OCI-LY7 (cell line): ENCODE data around the gene ADAMTS13. TPM values are rescaled to one million over a fixed set of nuclear protein-coding genes. Genes with fewer than 3 reads are reported as not detected.

Experiments used
- BruUV-seq: library from RNA; stranded (reverse); fragments of 400-500 nt; replicated peaks from 2 replicates; lab custom pipeline; 2021; lab: Mats Ljungman, UMichigan
- CTCF ChIA-PET: fragments of 300-600 bp; sonication (Branson Sonifier 250); formaldehyde crosslinking; loops from one replicate; lab custom pipeline; 2022; ENCODE audit warnings: antibody characterized with exemption; ENCODE audit not compliant: unreplicated experiment; lab: Charles Lee
- POLR2A ChIA-PET: fragments of 300-600 bp; sonication (Branson Sonifier 250); formaldehyde crosslinking; loops from one replicate; lab custom pipeline; 2022; ENCODE audit warnings: antibody characterized with exemption; lab: Charles Lee
- DNase-seq: peaks from one replicate; pipeline ENCODE4 v3.0.0-alpha.2; 2015; ENCODE audit warnings: low spot score
- H2AFZ ChIP-seq: fragments of 200-600 bp; sonication (generic), shearing (Covaris generic); 2 replicates; pipeline ENCODE4 v1.6.1; 2014; ENCODE audit warnings: mild to moderate bottlenecking, antibody characterized with exemption, low read length, moderate library complexity
- H3K27ac ChIP-seq: fragments of 200-600 bp; sonication (generic); 2 replicates; pipeline ENCODE4 v1.5.1; 2014; ENCODE audit warnings: mixed run types, low read depth, mild to moderate bottlenecking, moderate library complexity, low read length, inconsistent platforms; ENCODE audit not compliant: poor library complexity, severe bottlenecking
- H3K36me3 ChIP-seq: fragments of 200-600 bp; sonication (generic); 2 replicates; pipeline ENCODE4 v1.6.1; 2014; ENCODE audit warnings: mild to moderate bottlenecking, antibody characterized with exemption, low read length, moderate library complexity, mixed read lengths; ENCODE audit not compliant: insufficient read depth
- H3K4me1 ChIP-seq: fragments of 200-600 bp; sonication (generic); 2 replicates; pipeline ENCODE4 v1.5.1; 2014; ENCODE audit warnings: mild to moderate bottlenecking, low read length; ENCODE audit not compliant: insufficient read depth, poor library complexity, severe bottlenecking
- H3K4me2 ChIP-seq: fragments of 200-600 bp; sonication (generic); 2 replicates; pipeline ENCODE4 v1.6.1; 2014; ENCODE audit warnings: mild to moderate bottlenecking, low read length
- H3K4me3 ChIP-seq: fragments of 200-600 bp; sonication (generic); 2 replicates; pipeline ENCODE4 v1.5.1; 2014; ENCODE audit warnings: mild to moderate bottlenecking, low read depth, low read length; ENCODE audit not compliant: poor library complexity, severe bottlenecking
- H3K79me2 ChIP-seq: fragments of 200-600 bp; sonication (generic); 2 replicates; pipeline ENCODE4 v1.6.1; 2016; ENCODE audit warnings: low read depth, mild to moderate bottlenecking, low read length, moderate library complexity, mixed read lengths; ENCODE audit not compliant: insufficient read depth
- H3K9me2 ChIP-seq: fragments of 200-600 bp; sonication (generic); 2 replicates; pipeline ENCODE4 v1.6.1; 2016; ENCODE audit warnings: mild to moderate bottlenecking, low read length, mixed read lengths; ENCODE audit not compliant: insufficient read depth
- H3K9me3 ChIP-seq: fragments of 200-600 bp; sonication (generic); 2 replicates; pipeline ENCODE4 v1.6.1; 2014; ENCODE audit warnings: mild to moderate bottlenecking, mixed run types, low read length, mixed read lengths
- H4K20me1 ChIP-seq: fragments of 200-600 bp; sonication (generic); 2 replicates; pipeline ENCODE4 v1.6.1; 2014; ENCODE audit warnings: mild to moderate bottlenecking, antibody characterized with exemption, low read length, moderate library complexity, mixed read lengths; ENCODE audit not compliant: insufficient read depth
- EZH2phosphoT487 ChIP-seq: fragments of 200-600 bp; sonication (generic); IDR thresholded peaks from 2 replicates; pipeline ENCODE4 v1.6.1; 2018; ENCODE audit warnings: low read depth, borderline replicate concordance, mild to moderate bottlenecking, mixed run types, antibody characterized with exemption, low read length, moderate library complexity, mixed read lengths
- intact Hi-C: fragments of 100-400 bp; cut with micrococcal nuclease; formaldehyde crosslinking; loops from one replicate; pipeline ENCODE4 v1.10.0; 2022; ENCODE audit not compliant: unreplicated experiment
- total RNA-seq, 2 experiments: library from RNA; depleted of rRNA in 1 of 2; stranded (reverse); fragments of >200 nt in 1 of 2; shearing (Covaris generic) in 1 of 2; gene quantifications; 2 replicates each; pipeline ENCODE4 v1.2.3, GENCODE V29; 2014 to 2022
- TF ChIP-seq, protein P1 (sequence below): fragments of 200-600 bp; sonication (generic); conservative IDR thresholded peaks from 2 replicates; pipeline ENCODE4 v1.5.1; 2014; ENCODE audit warnings: mild to moderate bottlenecking, antibody characterized with exemption, low read length, moderate library complexity, mixed read lengths

The ADAMTS13 gene
- total RNA-seq, 2 experiments from 2014 or later: 6.2 to 18.1 TPM

DNA sequence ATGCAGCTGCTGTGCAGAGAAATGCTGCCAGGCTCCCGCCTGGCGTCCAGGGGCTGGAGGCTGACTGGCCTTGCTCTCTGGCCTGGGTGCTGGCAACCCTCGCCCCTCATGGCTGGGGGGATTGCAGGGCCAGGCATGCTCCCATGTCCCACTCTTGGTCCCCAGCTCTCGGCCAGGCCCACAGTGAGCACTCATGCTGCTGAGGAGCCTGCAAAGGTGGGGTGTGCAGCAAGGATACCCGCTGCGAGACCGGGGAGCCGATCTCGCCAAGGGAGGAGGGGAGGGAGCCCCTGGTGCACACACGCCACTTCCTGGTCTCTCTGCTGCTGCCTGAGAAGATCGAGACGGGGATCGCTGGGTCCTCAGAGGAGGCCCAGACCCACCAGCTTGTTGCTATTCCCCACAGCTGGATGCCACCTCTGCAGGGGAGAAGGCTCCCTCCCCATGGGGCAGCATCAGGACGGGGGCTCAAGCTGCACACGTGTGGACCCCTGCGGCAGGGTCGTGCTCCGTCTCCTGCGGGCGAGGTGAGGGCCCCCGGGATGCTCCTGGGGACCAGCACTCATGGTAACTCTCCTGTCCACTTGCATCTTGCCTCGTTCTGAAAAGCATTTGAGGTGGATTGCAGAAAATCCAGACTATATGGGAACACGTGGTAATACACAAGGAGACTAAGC lies 23.3 kb downstream of the ADAMTS13 start:
- intact Hi-C loops: no loop called here
- H3K27ac ChIP-seq: no peak overlapping the region
- no peak overlapping the region for H3K4me3 ChIP-seq
- H3K9me3 ChIP-seq: no peaks in the 10 kb centered on the region
- no peaks in the 10 kb centered on the region; the same call in 1 of the 2 replicates for H4K20me1 ChIP-seq
- H3K4me2 ChIP-seq: no peak overlapping the region
- no peaks in the 10 kb centered on the region for H3K79me2 ChIP-seq
- H3K36me3 ChIP-seq: no peaks in the 10 kb centered on the region
- H3K4me1 ChIP-seq: peaks cover 9% of the 10 kb centered on the region
- H2AFZ ChIP-seq: no peak overlapping the region
- ChIA-PET CTCF (interaction anchor here (0.6 kb wide), 1 partner anchor 1674 kb away, joined by 4 read pairs; no protein-coding TSS in a partner anchor), POLR2A (no interaction called here)
- no peak for DNase-seq
- no peak for TF ChIP-seq EZH2phosphoT487
- TF ChIP-seq, protein P1, sequence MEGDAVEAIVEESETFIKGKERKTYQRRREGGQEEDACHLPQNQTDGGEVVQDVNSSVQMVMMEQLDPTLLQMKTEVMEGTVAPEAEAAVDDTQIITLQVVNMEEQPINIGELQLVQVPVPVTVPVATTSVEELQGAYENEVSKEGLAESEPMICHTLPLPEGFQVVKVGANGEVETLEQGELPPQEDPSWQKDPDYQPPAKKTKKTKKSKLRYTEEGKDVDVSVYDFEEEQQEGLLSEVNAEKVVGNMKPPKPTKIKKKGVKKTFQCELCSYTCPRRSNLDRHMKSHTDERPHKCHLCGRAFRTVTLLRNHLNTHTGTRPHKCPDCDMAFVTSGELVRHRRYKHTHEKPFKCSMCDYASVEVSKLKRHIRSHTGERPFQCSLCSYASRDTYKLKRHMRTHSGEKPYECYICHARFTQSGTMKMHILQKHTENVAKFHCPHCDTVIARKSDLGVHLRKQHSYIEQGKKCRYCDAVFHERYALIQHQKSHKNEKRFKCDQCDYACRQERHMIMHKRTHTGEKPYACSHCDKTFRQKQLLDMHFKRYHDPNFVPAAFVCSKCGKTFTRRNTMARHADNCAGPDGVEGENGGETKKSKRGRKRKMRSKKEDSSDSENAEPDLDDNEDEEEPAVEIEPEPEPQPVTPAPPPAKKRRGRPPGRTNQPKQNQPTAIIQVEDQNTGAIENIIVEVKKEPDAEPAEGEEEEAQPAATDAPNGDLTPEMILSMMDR: no peak
- no peaks in the 10 kb centered on the region for H3K9me2 ChIP-seq
- BruUV-seq: no TSS peak

GRCh38 chr9:133448487-133448972 lies 26.4 kb downstream of the ADAMTS13 start:
- BruUV-seq: no TSS peak
- no peak overlapping the region for H3K27ac ChIP-seq
- H3K4me1 ChIP-seq: peaks cover 16% of the 10 kb centered on the region
- ChIA-PET CTCF (no interaction called here), POLR2A (no interaction called here)
- TF ChIP-seq EZH2phosphoT487: no peak
- TF ChIP-seq, protein P1: no peak
- no peaks in the 10 kb centered on the region for H3K36me3 ChIP-seq
- no peaks in the 10 kb centered on the region for H3K79me2 ChIP-seq
- no peak for DNase-seq
- no peaks in the 10 kb centered on the region for H3K9me2 ChIP-seq
- H3K4me3 ChIP-seq: no peak overlapping the region
- H4K20me1 ChIP-seq: no peaks in the 10 kb centered on the region; the same call in 1 of the 2 replicates
- no peak overlapping the region for H2AFZ ChIP-seq
- intact Hi-C loops: no loop called here
- H3K4me2 ChIP-seq: no peak overlapping the region
- no peaks in the 10 kb centered on the region for H3K9me3 ChIP-seq

GRCh38 chr9:133449760-133450159 lies 27.6 kb downstream of the ADAMTS13 start:
- CTCF ChIA-PET: no interaction called here
- POLR2A ChIA-PET: no interaction called here
- no peak for DNase-seq
- intact Hi-C loops: no loop called here
- Histone ChIP-seq H2AFZ (no peak overlapping the region), H3K9me2 (no peaks in the 10 kb centered on the region), H3K79me2 (no peaks in the 10 kb centered on the region), H3K9me3 (no peaks in the 10 kb centered on the region), H4K20me1 (no peaks in the 10 kb centered on the region; the same call in 1 of the 2 replicates), H3K36me3 (no peaks in the 10 kb centered on the region), H3K4me2 (no peak overlapping the region), H3K4me1 (peaks cover 29% of the 10 kb centered on the region), H3K27ac (no peak overlapping the region), H3K4me3 (no peak overlapping the region)
- TF ChIP-seq, protein P1: no peak
- no peak for TF ChIP-seq EZH2phosphoT487
- BruUV-seq: no TSS peak
